WI38 (cell line): ENCODE measurements around the gene SYNPR.

Experiments used
- H3K4me3 ChIP-seq: 2 replicates; pipeline ENCODE4 v1.5.1; 2011; ENCODE audit warnings: low read depth, mild to moderate bottlenecking, control low read depth, low read length
- CTCF ChIP-seq: IDR thresholded peaks from 2 replicates; pipeline ENCODE4 v1.5.1; 2012; ENCODE audit warnings: low read depth, mild to moderate bottlenecking, control low read depth, low read length

SYNPR gene

DNA sequence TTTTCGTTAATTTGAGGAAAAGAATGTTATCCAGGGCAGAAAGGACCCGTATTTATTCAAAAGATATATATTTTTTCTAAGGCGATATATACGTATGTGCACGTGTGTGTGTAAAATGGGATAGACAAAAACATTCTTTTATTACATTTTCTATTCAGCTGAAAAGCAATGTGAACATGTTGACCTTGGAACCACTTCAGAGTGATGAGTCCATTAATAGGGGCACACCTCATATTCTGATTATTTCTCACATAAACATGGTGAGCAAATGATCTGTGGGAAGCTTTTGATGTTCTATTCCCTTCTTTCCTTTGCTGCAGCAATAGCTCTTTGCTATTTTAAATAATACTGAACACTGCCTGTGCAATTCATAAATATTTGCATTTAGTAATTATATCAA is 87.6 kb downstream of the SYNPR start:
- H3K4me3 ChIP-seq: no peak overlapping the region
- no peak for TF ChIP-seq CTCF

DNA sequence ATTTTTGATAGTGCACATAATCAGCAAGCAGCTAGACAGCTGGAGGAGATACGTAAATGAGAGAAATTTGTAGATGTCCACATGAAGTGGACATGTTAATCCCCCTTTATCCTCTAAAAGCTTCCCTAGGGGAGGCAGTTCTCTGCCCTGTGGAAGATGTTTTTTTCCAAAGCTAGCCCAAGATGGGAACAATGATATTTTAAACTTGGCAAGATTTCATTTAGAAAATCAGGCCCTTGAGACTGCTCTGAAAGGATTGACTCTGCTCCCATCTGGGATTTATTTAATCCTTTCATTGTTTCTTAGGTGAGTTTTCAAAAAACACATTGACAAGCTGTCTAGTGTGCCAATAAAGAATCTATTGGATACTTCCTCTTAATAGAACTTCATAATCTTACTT is 92.0 kb downstream of the SYNPR start:
- no peak for TF ChIP-seq CTCF

DNA sequence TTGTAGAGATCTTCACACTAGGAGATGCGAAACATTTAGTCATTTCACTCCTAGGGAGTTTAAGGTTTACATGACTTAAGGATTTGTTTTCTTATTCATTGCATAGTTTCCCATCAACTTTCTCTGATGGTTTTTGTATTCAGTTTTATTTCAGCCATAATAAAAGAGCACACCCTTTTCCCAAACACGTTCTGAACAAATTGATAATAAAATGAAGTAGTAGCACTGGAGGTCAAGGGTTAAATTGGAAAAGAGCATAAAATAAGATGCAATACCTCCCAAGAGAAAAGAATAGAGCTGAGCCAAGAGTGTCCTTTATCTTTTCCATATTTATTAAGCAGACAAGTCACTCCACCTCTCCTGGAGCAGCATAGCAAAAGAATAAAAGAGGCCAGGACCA is 104.9 kb downstream of the SYNPR start:
- TF ChIP-seq CTCF: no peak
- H3K4me3 ChIP-seq: no peak overlapping the region

More for the DNA sequence above, 92.0 kb downstream of the SYNPR start:
- H3K4me3 ChIP-seq: no peak overlapping the region

DNA sequence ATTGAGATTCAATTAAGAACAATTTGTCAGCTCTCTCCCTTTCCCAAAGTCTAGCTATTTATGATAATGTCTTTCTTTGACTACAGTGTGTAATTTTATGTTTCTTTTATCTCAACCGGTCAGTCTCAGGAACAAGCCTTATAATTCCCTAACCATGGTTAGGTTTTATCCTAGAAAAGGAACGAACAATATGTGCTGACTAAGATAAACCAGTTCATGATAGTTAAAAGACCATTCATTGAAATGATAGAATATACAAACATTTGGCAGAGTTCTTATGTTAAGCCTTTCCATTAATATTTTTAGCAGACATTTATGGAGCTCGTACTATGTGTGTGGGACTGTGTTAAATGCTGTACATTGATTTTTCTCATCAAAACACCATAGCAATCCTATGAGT is 106.3 kb downstream of the SYNPR start:
- H3K4me3 ChIP-seq: no peak overlapping the region
- no peak for TF ChIP-seq CTCF

- no peak for TF ChIP-seq CTCF
- H3K4me3 ChIP-seq: no peak overlapping the region
Observed at GRCh38 chr3:63385629-63386028, 107.5 kb downstream of the SYNPR start.

- no peak overlapping the region for H3K4me3 ChIP-seq
- no peak for TF ChIP-seq CTCF
Observed at GRCh38 chr3:63386568-63386967, 108.5 kb downstream of the SYNPR start.

DNA sequence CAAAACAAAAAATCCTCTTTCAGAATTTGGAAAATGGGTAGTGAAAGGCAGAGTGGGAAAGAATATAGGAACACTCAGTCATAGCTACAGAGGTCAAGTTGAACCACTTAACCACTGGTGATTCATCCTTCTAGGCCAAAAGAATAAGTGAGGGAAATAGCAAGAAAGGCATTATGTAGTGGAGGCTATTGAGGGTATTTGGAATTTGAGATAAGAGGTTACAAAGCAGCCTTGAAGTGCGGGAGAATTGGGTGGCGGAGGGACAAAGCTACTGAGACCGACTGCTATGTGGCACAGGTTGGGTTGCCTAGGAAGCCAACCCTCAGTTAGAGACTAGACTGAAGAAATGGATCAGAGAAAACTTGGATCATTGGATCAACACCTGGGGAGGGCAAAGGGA is 109.5 kb downstream of the SYNPR start:
- no peak for TF ChIP-seq CTCF
- no peak overlapping the region for H3K4me3 ChIP-seq
